K562 (cell line): Measurements from ENCODE around the gene SLC17A1. TPM values are rescaled to one million over a fixed set of nuclear protein-coding genes. Genes with fewer than 3 reads are reported as not detected.

Source experiments
- CEBPB ChIP-seq: fragments of 450-650 bp; IDR thresholded peaks from 2 replicates; pipeline ENCODE4 v1.6.1; 2016; ENCODE audit warnings: missing genetic modification characterization, missing compliant biosample characterization
- CEBPG ChIP-seq, 3 experiments: fragments of 200-800 bp in 1 of 3; sonication (Bioruptor generic) in 1 of 3; sonication (generic) in 1 of 3; formaldehyde crosslinking in 1 of 3; IDR thresholded peaks in 2 of 3; conservative IDR thresholded peaks in 1 of 3; 2 replicates each; pipeline versions ENCODE4 v1.6.1 to v1.8.0; 2016 to 2022; ENCODE audit warnings: missing compliant biosample characterization in 2 of 3, missing genetic modification characterization in 2 of 3, mild to moderate bottlenecking in 1 of 3, missing genetic modification reagents in 1 of 3
- ELF1 ChIP-seq: fragments of 200-800 bp; sonication (Bioruptor generic); IDR thresholded peaks from 2 replicates; pipeline ENCODE4 v1.6.1; 2016; ENCODE audit warnings: missing genetic modification characterization, missing compliant biosample characterization
- FOSL1 ChIP-seq: fragments of 200-800 bp; sonication (Bioruptor generic); conservative IDR thresholded peaks from 2 replicates; pipeline ENCODE4 v1.6.1; 2016; ENCODE audit warnings: missing genetic modification characterization, missing compliant biosample characterization
- MBD2 ChIP-seq: sonication (generic); IDR thresholded peaks from 2 replicates; pipeline ENCODE4 v1.6.1; 2016; ENCODE audit warnings: low read depth, borderline replicate concordance
- PHB2 ChIP-seq: fragments of 450-650 bp; IDR thresholded peaks from 2 replicates; pipeline ENCODE4 v1.6.1; 2017; ENCODE audit warnings: low read depth
- TEAD2 ChIP-seq: fragments of 450-650 bp; IDR thresholded peaks from 2 replicates; pipeline ENCODE4 v1.6.1; 2016; ENCODE audit warnings: missing genetic modification characterization, control low read depth, missing compliant biosample characterization
- XRCC4 ChIP-seq: IDR thresholded peaks from one replicate; pipeline ENCODE4 v1.6.1; 2011; ENCODE audit not compliant: insufficient read depth, insufficient read length; ENCODE audit errors: extremely low read depth
- ZNF644 ChIP-seq: fragments of 200-800 bp; sonication (Bioruptor generic); IDR thresholded peaks from 2 replicates; pipeline ENCODE4 v1.6.1; 2016; ENCODE audit warnings: low read depth, missing genetic modification characterization, missing compliant biosample characterization
- polyA plus RNA-seq, 8 experiments: library from polyadenylated mRNA; depleted of rRNA in 4 of 8; stranded (reverse) in 5 of 8; unstranded in 3 of 8; fragments of >200 nt; fragmentation: Nextera tagmentation in 2 of 8; fragmentation: Illumina TruSeq in 1 of 8; extraction: Ambion mirVana in 2 of 8; extraction: Trizol in 1 of 8; gene quantifications; 2 replicates each; pipeline versions ENCODE4 v1.2.1 to v1.2.3, GENCODE V29; 2011 to 2014; ENCODE audit warnings: inconsistent platforms in 1 of 8, missing spikeins in 1 of 8
- total RNA-seq, 7 experiments: library from RNA; depleted of rRNA in 6 of 7; stranded (reverse); fragments of >200 nt in 6 of 7; fragmentation: Illumina TruSeq in 2 of 7; extraction: Trizol in 2 of 7; gene quantifications; 2 replicates each; pipeline versions ENCODE4 v1.2.1 to v1.2.3, GENCODE V29; 2011 to 2021; ENCODE audit warnings: low replicate concordance in 1 of 7
- TF ChIP-seq, protein P1 (sequence below): fragments of 250-450 bp; sonication (Bioruptor Pico); IDR thresholded peaks from 2 replicates; pipeline ENCODE4 v1.5.0; 2021; ENCODE audit warnings: mild to moderate bottlenecking, moderate library complexity
- TF ChIP-seq, protein P2 (sequence below): sonication (generic); formaldehyde crosslinking; IDR thresholded peaks from 2 replicates; pipeline ENCODE4 v1.8.1; 2023; ENCODE audit warnings: mild to moderate bottlenecking, missing genetic modification reagents
- TF ChIP-seq, protein P3 (sequence below), 2 experiments: fragments of 450-650 bp in 1 of 2; sonication (generic) in 1 of 2; formaldehyde crosslinking in 1 of 2; IDR thresholded peaks in 1 of 2; conservative IDR thresholded peaks in 1 of 2; 2 replicates each; pipeline versions ENCODE4 v1.6.1 to v1.8.1; 2016 to 2023; ENCODE audit warnings: mild to moderate bottlenecking in 2 of 2, moderate library complexity in 2 of 2, inconsistent platforms in 1 of 2, missing genetic modification reagents in 1 of 2
- TF ChIP-seq, protein P4 (sequence below): sonication (generic); IDR thresholded peaks from 2 replicates; pipeline ENCODE4 v1.6.1; 2016

SLC17A1 gene
- total and polyA plus RNA-seq, 9 of the 15 experiments (the other 6 are each of a cell fraction or from before 2014, with no cell fraction given) = not detected

DNA sequence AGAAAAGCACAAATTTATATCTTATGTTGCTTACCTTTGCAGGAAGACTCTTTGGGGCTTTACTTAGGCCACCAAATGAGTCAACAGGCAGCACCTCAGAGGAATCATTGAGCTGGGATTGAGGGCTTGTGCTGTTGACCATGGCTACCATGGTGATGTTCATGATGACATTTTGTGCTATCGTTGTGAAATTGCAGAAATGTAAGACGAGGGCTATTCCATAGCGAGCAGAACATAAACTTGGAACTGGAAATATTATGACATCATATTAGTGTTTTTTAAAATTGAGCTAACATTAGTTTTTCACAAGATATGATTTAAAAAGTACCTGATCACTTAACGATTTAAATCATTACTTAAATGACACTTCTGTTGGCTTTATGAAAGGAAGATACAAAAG lies 30.3 kb upstream of the SLC17A1 start (continued):
- TF ChIP-seq, protein P1, sequence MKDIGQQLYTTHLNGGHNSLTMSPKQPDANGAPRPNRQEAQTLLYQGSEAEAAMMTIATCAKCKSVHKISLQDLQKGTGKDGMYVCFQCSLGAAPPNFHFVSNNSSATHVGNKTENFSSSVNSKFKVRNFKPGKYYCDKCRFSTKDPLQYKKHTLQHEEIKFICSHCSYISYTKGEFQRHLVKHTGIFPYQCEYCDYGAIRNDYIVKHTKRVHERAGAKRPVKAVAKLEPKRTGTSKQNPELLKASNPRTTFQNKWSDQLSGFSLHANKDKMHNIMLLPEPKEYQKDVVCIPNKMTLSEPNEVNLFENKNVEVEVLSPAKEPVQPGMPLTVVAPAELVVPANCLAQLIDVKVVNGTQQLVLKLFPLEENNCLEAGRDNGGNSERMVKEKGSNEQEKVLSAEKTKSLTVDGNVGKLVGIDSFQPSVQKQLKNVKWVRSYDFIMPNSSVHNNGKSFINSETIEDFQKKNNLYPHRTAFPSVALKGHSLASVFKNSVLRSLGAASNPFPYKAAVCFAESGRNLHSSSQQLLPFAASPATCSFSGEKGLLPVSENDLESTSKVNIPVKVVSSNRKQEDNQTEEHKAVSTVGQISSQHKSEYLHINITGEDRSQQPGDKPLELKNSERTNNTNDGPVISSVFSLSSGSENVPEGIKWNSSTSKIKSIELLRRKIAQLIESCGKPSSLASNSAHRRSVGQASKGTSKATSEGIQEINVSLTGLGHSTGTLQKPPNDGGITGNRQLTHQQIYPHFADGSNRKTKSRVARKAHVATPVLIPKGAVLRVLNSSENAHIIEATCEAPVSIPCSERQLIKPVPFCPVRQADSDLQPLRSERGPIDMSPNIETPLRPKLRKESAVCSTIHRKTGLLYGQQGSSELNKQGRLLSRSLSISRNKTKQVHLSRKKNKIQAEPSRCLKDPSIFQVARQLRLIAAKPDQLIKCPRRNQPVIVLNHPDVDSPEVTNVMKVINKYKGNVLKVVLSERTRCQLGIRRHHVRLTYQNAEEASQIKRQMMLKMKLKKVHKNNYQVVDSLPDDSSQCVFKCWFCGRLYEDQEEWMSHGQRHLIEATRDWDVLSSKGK = no peak
- TF ChIP-seq XRCC4 (no peak), PHB2 (no peak), TEAD2 (tag) (no peak), FOSL1 (tag) (no peak), ELF1 (no peak), CEBPG (CRISPR knock-in tag; IDR thresholded peaks at IDR 0.05) (no peak), CEBPG (tag; conservative IDR thresholded peaks at IDR 0.05 in 1 of 2, IDR thresholded peaks at IDR 0.05 in 1 of 2) (peak; percentile 91 to 95), MBD2 (no peak), CEBPB (tag) (peak; percentile 63; the same call in 1 of the 2 replicates), ZNF644 (tag) (no peak)
- TF ChIP-seq, protein P2, sequence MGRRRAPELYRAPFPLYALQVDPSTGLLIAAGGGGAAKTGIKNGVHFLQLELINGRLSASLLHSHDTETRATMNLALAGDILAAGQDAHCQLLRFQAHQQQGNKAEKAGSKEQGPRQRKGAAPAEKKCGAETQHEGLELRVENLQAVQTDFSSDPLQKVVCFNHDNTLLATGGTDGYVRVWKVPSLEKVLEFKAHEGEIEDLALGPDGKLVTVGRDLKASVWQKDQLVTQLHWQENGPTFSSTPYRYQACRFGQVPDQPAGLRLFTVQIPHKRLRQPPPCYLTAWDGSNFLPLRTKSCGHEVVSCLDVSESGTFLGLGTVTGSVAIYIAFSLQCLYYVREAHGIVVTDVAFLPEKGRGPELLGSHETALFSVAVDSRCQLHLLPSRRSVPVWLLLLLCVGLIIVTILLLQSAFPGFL (CRISPR knock-in tag) = no peak
- TF ChIP-seq, protein P3, sequence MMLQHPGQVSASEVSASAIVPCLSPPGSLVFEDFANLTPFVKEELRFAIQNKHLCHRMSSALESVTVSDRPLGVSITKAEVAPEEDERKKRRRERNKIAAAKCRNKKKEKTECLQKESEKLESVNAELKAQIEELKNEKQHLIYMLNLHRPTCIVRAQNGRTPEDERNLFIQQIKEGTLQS (IDR thresholded peaks at IDR 0.05) = 0 out of 2 replicates have a peak, but pooled peaks have one; percentile 47
- TF ChIP-seq, protein P3 (CRISPR knock-in tag; conservative IDR thresholded peaks at IDR 0.05) = no peak
- TF ChIP-seq, protein P4, sequence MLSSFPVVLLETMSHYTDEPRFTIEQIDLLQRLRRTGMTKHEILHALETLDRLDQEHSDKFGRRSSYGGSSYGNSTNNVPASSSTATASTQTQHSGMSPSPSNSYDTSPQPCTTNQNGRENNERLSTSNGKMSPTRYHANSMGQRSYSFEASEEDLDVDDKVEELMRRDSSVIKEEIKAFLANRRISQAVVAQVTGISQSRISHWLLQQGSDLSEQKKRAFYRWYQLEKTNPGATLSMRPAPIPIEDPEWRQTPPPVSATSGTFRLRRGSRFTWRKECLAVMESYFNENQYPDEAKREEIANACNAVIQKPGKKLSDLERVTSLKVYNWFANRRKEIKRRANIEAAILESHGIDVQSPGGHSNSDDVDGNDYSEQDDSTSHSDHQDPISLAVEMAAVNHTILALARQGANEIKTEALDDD = no peak
